ENCODE results near the gene MORN1. TPM values are rescaled to one million over a fixed set of nuclear protein-coding genes. Genes with fewer than 3 reads are reported as not detected.

MORN1 gene
- polyA plus RNA-seq, 1 donor (not counting 4 experiments of a cell fraction or from before 2014, with no cell fraction given) = 2.1 TPM

DNA sequence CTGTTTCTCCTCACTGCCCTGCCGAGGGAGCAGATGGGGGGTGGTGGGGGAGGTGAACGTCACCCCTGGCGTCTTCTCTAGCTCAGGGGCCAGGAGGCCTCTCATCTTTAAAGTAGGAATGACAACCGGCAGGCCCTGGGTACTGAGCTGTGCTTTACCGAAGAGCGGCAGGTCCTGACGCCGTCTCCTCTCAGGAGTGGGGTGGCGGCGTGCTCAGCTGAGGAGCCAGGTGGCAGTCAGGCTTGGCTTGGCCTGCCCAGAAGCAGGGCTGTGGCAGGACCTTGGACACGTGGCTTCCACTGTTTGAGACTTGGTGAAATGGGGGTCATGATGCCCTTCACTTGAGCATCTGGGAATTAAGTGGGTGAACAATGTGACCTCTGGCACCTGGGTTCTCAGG, 3.4 kb upstream of the MORN1 start:
- no peak overlapping the region for H3K4me3 ChIP-seq (ENCODE audit: control insufficient read depth in 2 of 3, extremely low read depth in 1 of 3, insufficient read depth in 2 of 3, low read depth in 1 of 3, low read length in 3 of 3)
- no peak overlapping the region for H3K27ac ChIP-seq (ENCODE audit: control insufficient read depth, insufficient read depth, low read length)
- no peak overlapping the region for H3K9ac ChIP-seq (ENCODE audit: control insufficient read depth, extremely low read depth, insufficient read depth, low read length)
- TF ChIP-seq EZH2 (IDR thresholded peaks at IDR 0.05; ENCODE audit: low read length) = no peak
- TF ChIP-seq, protein P1, sequence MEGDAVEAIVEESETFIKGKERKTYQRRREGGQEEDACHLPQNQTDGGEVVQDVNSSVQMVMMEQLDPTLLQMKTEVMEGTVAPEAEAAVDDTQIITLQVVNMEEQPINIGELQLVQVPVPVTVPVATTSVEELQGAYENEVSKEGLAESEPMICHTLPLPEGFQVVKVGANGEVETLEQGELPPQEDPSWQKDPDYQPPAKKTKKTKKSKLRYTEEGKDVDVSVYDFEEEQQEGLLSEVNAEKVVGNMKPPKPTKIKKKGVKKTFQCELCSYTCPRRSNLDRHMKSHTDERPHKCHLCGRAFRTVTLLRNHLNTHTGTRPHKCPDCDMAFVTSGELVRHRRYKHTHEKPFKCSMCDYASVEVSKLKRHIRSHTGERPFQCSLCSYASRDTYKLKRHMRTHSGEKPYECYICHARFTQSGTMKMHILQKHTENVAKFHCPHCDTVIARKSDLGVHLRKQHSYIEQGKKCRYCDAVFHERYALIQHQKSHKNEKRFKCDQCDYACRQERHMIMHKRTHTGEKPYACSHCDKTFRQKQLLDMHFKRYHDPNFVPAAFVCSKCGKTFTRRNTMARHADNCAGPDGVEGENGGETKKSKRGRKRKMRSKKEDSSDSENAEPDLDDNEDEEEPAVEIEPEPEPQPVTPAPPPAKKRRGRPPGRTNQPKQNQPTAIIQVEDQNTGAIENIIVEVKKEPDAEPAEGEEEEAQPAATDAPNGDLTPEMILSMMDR (optimal IDR thresholded peaks at IDR 0.05 in 1 of 3, IDR thresholded peaks at IDR 0.05 in 1 of 3, conservative IDR thresholded peaks at IDR 0.05 in 1 of 3; ENCODE audit: extremely low read depth in 1 of 3, insufficient read depth in 2 of 3, low read length in 3 of 3) = no peak
- no peak for FAIRE-seq
- H4K20me1 ChIP-seq (ENCODE audit: control insufficient read depth, extremely low read depth, insufficient read depth, low read length) = peaks cover 3% of the 10 kb centered on the region
- peaks cover 4% of the 10 kb centered on the region for H3K9me1 ChIP-seq (ENCODE audit: control insufficient read depth, extremely low read depth, insufficient read depth, low read length)
- H3K4me2 ChIP-seq (ENCODE audit: control insufficient read depth, extremely low read depth, insufficient read depth, low read depth, low read length) = no peak overlapping the region
- H3K79me2 ChIP-seq (ENCODE audit: control insufficient read depth, insufficient read depth, low read length) = peaks cover 71% of the 10 kb centered on the region
- no peaks in the 10 kb centered on the region for H3K9me3 ChIP-seq (ENCODE audit: control insufficient read depth, low read depth, low read length)
- DNase-seq (ENCODE audit: low read depth, low spot score) = no peak
- no peak overlapping the region for H2AFZ ChIP-seq (ENCODE audit: control insufficient read depth, low read length)
- H3K27me3 ChIP-seq (ENCODE audit: control insufficient read depth, extremely low read depth, insufficient read depth, low read length) = no peaks in the 10 kb centered on the region
- dilution Hi-C loops (cut with MboI; ENCODE audit: extremely low pct_ligation_motif_present, low sequenced_read_pairs) = no loop called here
- H3K4me1 ChIP-seq (ENCODE audit: control insufficient read depth, extremely low read depth, insufficient read depth, low read length) = peaks cover 20% of the 10 kb centered on the region
- H3K36me3 ChIP-seq (ENCODE audit: control insufficient read depth in 2 of 2, extremely low read depth in 1 of 2, insufficient read depth in 2 of 2, low read length in 2 of 2) = peaks cover 21 to 62% of the 10 kb centered on the region in 2 experiments

DNA sequence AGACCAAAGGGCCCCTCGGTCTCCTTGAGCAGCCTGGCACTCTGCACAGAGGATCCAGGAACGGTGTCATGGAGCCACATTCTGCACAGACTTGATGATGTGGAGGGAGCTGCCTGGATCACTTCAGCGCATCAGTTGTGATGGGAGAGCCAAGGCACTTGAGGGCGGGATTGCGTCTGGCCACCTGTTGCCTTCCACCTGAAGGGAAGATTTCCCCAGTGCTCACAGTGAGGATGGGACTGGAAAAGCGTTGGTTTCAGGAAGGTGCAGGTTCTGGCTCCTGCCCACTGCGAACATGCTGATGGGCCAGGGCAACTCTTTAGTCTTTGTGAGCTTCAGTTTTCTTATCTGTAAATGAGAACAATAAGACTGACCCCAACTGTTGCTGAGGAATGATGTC, 2.9 kb upstream of the MORN1 start:
- dilution Hi-C loops (cut with MboI; ENCODE audit: extremely low pct_ligation_motif_present, low sequenced_read_pairs) = no loop called here
- FAIRE-seq = no peak
- no peak overlapping the region for H2AFZ ChIP-seq (ENCODE audit: control insufficient read depth, low read length)
- peaks cover 68% of the 10 kb centered on the region for H3K79me2 ChIP-seq (ENCODE audit: control insufficient read depth, insufficient read depth, low read length)
- peaks cover 21% of the 10 kb centered on the region for H3K4me1 ChIP-seq (ENCODE audit: control insufficient read depth, extremely low read depth, insufficient read depth, low read length)
- H3K4me2 ChIP-seq (ENCODE audit: control insufficient read depth, extremely low read depth, insufficient read depth, low read depth, low read length) = no peak overlapping the region
- no peak overlapping the region for H3K27ac ChIP-seq (ENCODE audit: control insufficient read depth, insufficient read depth, low read length)
- peaks cover 4% of the 10 kb centered on the region for H3K9me1 ChIP-seq (ENCODE audit: control insufficient read depth, extremely low read depth, insufficient read depth, low read length)
- H3K27me3 ChIP-seq (ENCODE audit: control insufficient read depth, extremely low read depth, insufficient read depth, low read length) = no peaks in the 10 kb centered on the region
- H3K4me3 ChIP-seq (ENCODE audit: control insufficient read depth in 2 of 3, extremely low read depth in 1 of 3, insufficient read depth in 2 of 3, low read depth in 1 of 3, low read length in 3 of 3) = no peak overlapping the region
- DNase-seq (ENCODE audit: low read depth, low spot score) = no peak
- no peaks in the 10 kb centered on the region for H3K9me3 ChIP-seq (ENCODE audit: control insufficient read depth, low read depth, low read length)
- H3K9ac ChIP-seq (ENCODE audit: control insufficient read depth, extremely low read depth, insufficient read depth, low read length) = no peak overlapping the region
- peaks cover 3% of the 10 kb centered on the region for H4K20me1 ChIP-seq (ENCODE audit: control insufficient read depth, extremely low read depth, insufficient read depth, low read length)
- H3K36me3 ChIP-seq (ENCODE audit: control insufficient read depth in 2 of 2, extremely low read depth in 1 of 2, insufficient read depth in 2 of 2, low read length in 2 of 2) = peaks cover 18 to 60% of the 10 kb centered on the region in 2 experiments
- TF ChIP-seq, protein P1 (optimal IDR thresholded peaks at IDR 0.05 in 1 of 3, IDR thresholded peaks at IDR 0.05 in 1 of 3, conservative IDR thresholded peaks at IDR 0.05 in 1 of 3; ENCODE audit: extremely low read depth in 1 of 3, insufficient read depth in 2 of 3, low read length in 3 of 3) = no peak
- TF ChIP-seq EZH2 (IDR thresholded peaks at IDR 0.05; ENCODE audit: low read length) = no peak
